Measurements from ENCODE around the gene RNF114.
"Not testable (repeated sequence)": the region's sequence is repeated elsewhere in the genome, so short reads cannot be mapped to it uniquely, and the experiment has no call there.

RNF114 gene

GRCh38 chr20:49956689-49957088 is 20.5 kb downstream of the RNF114 start:
- TF ChIP-seq, protein P1, sequence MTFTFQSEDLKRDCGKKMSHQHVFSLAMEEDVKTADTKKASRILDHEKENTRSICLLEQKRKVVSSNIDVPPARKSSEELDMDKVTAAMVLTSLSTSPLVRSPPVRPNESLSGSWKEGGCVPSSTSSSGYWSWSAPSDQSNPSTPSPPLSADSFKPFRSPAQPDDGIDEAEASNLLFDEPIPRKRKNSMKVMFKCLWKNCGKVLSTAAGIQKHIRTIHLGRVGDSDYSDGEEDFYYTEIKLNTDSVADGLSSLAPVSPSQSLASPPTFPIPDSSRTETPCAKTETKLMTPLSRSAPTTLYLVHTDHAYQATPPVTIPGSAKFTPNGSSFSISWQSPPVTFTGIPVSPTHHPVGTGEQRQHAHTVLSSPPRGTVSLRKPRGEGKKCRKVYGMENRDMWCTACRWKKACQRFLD (tag by site-specific recombination; IDR thresholded peaks at IDR 0.05) = no peak
- TF ChIP-seq ZNF707 (tag by site-specific recombination; IDR thresholded peaks at IDR 0.05) = no peak
- no peak for TF ChIP-seq ZFP3 (tag by site-specific recombination; IDR thresholded peaks at IDR 0.05; ENCODE audit: low read depth)
- no peak overlapping the region for H3K4me3 ChIP-seq (ENCODE audit: low read depth, low read length)
- no peak overlapping the region for H3K27ac ChIP-seq (ENCODE audit: extremely low read depth, low read depth, low read length)
- no peaks in the 10 kb centered on the region for H3K4me1 ChIP-seq (ENCODE audit: control insufficient read depth, insufficient read depth, low read length)
- H3K9me3 ChIP-seq (ENCODE audit: control insufficient read depth, insufficient read depth, low read depth, low read length) = no peaks in the 10 kb centered on the region
- POLR2A ChIA-PET = no interaction called here
- CTCF ChIA-PET = interaction anchor here (1.0 kb wide), 1 partner anchor 19 kb away, joined by 3 read pairs; no protein-coding TSS in a partner anchor
- H3K36me3 ChIP-seq (ENCODE audit: control insufficient read depth in 2 of 2, insufficient read depth in 1 of 2, low read length in 2 of 2) = peaks cover 12 to 55% of the 10 kb centered on the region in 2 experiments; a peak in 2 of 3 replicates

GRCh38 chr20:49957089-49957938 is 21.1 kb downstream of the RNF114 start:
- H3K36me3 ChIP-seq (ENCODE audit: control insufficient read depth in 2 of 2, insufficient read depth in 1 of 2, low read length in 2 of 2) = peaks cover 12 to 49% of the 10 kb centered on the region in 2 experiments; a peak in 2 of 3 replicates
- CTCF ChIA-PET = interaction anchor here (0.6 to 1.0 kb wide), 3 partner anchors 19 to 528 kb away, joined by 3 to 4 read pairs (median 3); no protein-coding TSS in a partner anchor
- H3K4me1 ChIP-seq (ENCODE audit: control insufficient read depth, insufficient read depth, low read length); H3K27ac ChIP-seq (ENCODE audit: extremely low read depth, low read depth, low read length); H3K9me3 ChIP-seq (ENCODE audit: control insufficient read depth, insufficient read depth, low read depth, low read length); H3K4me3 ChIP-seq (ENCODE audit: low read depth, low read length); POLR2A ChIA-PET: not testable (repeated sequence)

GRCh38 chr20:49961413-49961812 is 25.2 kb downstream of the RNF114 start:
- Histone ChIP-seq H3K27ac (ENCODE audit: extremely low read depth, low read depth, low read length) (no peak overlapping the region), H3K36me3 (ENCODE audit: control insufficient read depth in 2 of 2, insufficient read depth in 1 of 2, low read length in 2 of 2) (peaks cover 2 to 14% of the 10 kb centered on the region in 2 experiments; a peak in 2 of 3 replicates), H3K4me3 (ENCODE audit: low read depth, low read length) (no peak overlapping the region), H3K4me1 (ENCODE audit: control insufficient read depth, insufficient read depth, low read length) (no peaks in the 10 kb centered on the region), H3K9me3 (ENCODE audit: control insufficient read depth, insufficient read depth, low read depth, low read length) (no peaks in the 10 kb centered on the region)
- ChIA-PET POLR2A (no interaction called here), CTCF (no interaction called here)
- TF ChIP-seq YY2 (tag by site-specific recombination; IDR thresholded peaks at IDR 0.05) = no peak
- no peak for TF ChIP-seq SALL2 (tag by site-specific recombination; IDR thresholded peaks at IDR 0.05; ENCODE audit: borderline replicate concordance)
- TF ChIP-seq ZSCAN16 (tag by site-specific recombination; IDR thresholded peaks at IDR 0.05) = no peak
- TF ChIP-seq ZNF2 (tag by site-specific recombination; IDR thresholded peaks at IDR 0.05) = no peak
- TF ChIP-seq HOXD13 (CRISPR knock-in tag; IDR thresholded peaks at IDR 0.05; ENCODE audit: borderline replicate concordance) = no peak
- TF ChIP-seq ZNF266 (tag by site-specific recombination; IDR thresholded peaks at IDR 0.05; ENCODE audit: low read depth) = no peak
- TF ChIP-seq SP3 (tag by site-specific recombination; IDR thresholded peaks at IDR 0.05) = no peak
- TF ChIP-seq, protein P2, sequence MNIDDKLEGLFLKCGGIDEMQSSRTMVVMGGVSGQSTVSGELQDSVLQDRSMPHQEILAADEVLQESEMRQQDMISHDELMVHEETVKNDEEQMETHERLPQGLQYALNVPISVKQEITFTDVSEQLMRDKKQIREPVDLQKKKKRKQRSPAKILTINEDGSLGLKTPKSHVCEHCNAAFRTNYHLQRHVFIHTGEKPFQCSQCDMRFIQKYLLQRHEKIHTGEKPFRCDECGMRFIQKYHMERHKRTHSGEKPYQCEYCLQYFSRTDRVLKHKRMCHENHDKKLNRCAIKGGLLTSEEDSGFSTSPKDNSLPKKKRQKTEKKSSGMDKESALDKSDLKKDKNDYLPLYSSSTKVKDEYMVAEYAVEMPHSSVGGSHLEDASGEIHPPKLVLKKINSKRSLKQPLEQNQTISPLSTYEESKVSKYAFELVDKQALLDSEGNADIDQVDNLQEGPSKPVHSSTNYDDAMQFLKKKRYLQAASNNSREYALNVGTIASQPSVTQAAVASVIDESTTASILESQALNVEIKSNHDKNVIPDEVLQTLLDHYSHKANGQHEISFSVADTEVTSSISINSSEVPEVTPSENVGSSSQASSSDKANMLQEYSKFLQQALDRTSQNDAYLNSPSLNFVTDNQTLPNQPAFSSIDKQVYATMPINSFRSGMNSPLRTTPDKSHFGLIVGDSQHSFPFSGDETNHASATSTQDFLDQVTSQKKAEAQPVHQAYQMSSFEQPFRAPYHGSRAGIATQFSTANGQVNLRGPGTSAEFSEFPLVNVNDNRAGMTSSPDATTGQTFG (tag by site-specific recombination; IDR thresholded peaks at IDR 0.05; ENCODE audit: borderline replicate concordance) = no peak
- TF ChIP-seq HIC1 (tag by site-specific recombination; IDR thresholded peaks at IDR 0.05) = no peak
